Astrocyte (in vitro differentiated cells and primary cell): Measurements from ENCODE around the gene ATXN7L1.
"Not testable (repeated sequence)": the region's sequence is repeated elsewhere in the genome, so short reads cannot be mapped to it uniquely, and the experiment has no call there.

Source experiments
- CTCF ChIP-seq: IDR thresholded peaks from 2 replicates; pipeline ENCODE4 v1.5.1; 2011; ENCODE audit warnings: low read depth, mild to moderate bottlenecking, inconsistent platforms, low read length, moderate library complexity; ENCODE audit not compliant: insufficient read depth
- EZH2 ChIP-seq: IDR thresholded peaks from 2 replicates; pipeline ENCODE4 v1.6.1; 2012; ENCODE audit warnings: mild to moderate bottlenecking, low read length, inconsistent platforms; ENCODE audit not compliant: insufficient read depth

- not testable (repeated sequence) for TF ChIP-seq CTCF, EZH2
These were observed 165.7 kb downstream of the ATXN7L1 start for GRCh38 chr7:105710720-105711119.
